ENCODE measurements around the gene ROGDI. TPM values are rescaled to one million over a fixed set of nuclear protein-coding genes. Genes with fewer than 3 reads are reported as not detected.

The ROGDI gene
- total and polyA plus RNA-seq, 10 of the 15 experiments (the other 5 are each of a cell fraction or from before 2014, with no cell fraction given), result 0.40 to 23.5 (median 12.3) TPM

DNA sequence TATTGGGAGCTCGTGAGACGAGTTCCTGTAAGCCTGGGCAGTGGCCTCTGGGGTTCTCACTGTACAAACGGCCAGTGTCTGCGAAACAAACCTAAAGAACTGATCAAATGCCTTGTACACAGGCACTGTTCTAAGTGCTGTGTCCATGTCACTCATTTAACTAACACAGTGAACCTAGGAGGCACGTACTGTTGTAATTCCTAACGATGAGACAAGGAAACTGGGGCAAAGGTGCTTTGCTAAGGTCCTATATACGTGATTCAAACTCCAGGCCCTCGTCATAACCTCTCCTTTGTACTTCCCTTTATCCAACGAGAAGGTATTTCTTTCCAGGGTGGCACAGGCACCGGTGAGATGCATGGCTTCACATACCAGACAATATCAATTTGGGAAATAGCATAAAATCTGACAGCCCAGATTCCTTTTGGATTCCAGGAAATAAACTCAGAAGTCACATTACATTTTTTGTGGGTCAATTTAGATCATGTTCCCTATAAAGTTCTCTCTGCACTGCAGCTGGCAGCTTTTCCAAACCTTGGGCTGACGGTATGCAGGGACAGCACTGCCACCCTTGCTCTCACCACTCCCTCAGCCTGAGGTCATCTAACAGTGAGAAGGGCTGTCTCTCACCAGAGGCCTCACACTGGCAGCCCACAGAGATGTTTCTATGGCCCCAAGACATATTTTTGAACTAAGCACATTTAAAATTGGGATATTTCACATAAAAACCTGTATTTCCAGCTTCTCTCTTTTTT is 26.3 kb upstream of the ROGDI start:
- RAD21 ChIA-PET (ENCODE audit: unreplicated experiment), result no interaction called here
- Histone ChIP-seq H3K27me3 (replicated peaks in 1 of 2; ENCODE audit: control insufficient read depth in 2 of 2, insufficient read depth in 2 of 2, low read length in 1 of 2) (no peaks in the 10 kb centered on the region), H3K4me3 (no peak overlapping the region), H3K4me2 (ENCODE audit: control insufficient read depth, insufficient read depth) (no peak overlapping the region), H3K79me2 (ENCODE audit: control insufficient read depth, insufficient read depth, low read length) (no peaks in the 10 kb centered on the region), H2AFZ (ENCODE audit: control insufficient read depth, low read depth, low read length) (no peak overlapping the region), H3K9me3 (replicated peaks; ENCODE audit: control insufficient read depth, insufficient read depth, low read length) (no peaks in the 10 kb centered on the region), H3K9ac (ENCODE audit: control insufficient read depth, insufficient read depth, low read length) (no peak overlapping the region), H3K4me1 (ENCODE audit: control insufficient read depth, insufficient read depth, low read length) (peaks cover 5% of the 10 kb centered on the region; the same call in 1 of the 2 replicates), H3K27ac (ENCODE audit: control insufficient read depth, insufficient read depth) (no peak overlapping the region), H3K36me3 (ENCODE audit: control insufficient read depth in 2 of 2, insufficient read depth in 2 of 2, low read length in 1 of 2) (peaks cover 36 to 47% of the 10 kb centered on the region in 2 experiments), H4K20me1 (ENCODE audit: control insufficient read depth, insufficient read depth) (0 out of 2 replicates have a peak, but pooled peaks cover 2% of the 10 kb centered on the region)
- no peak for FAIRE-seq
- ATAC-seq, result no peak
- SMC1A ChIA-PET (ENCODE audit: uncharacterized antibody, unreplicated experiment), result no interaction called here
- DNase-seq (ENCODE audit: low read depth, low spot score), result no peak
- CTCF ChIA-PET, result interaction anchor here (0.7 kb wide), 1 partner anchor 9 kb away, joined by 4 read pairs; no protein-coding TSS in a partner anchor
- intact Hi-C loops (cut with micrococcal nuclease; ENCODE audit: unreplicated experiment), result no loop called here
- in situ Hi-C loops (cut with MboI), result no loop called here
- 94% methylated on average over 11 of the region's 11 CpGs for WGBS (ENCODE audit: insufficient coverage, insufficient replicate concordance, low lambda C conversion rate, missing lambda C conversion rate)
- POLR2A ChIA-PET, result no interaction called here
- no TSS peak for BruUV-seq (replicated peaks)
- no peak for TF ChIP-seq CREM (IDR thresholded peaks at IDR 0.05; ENCODE audit: low read depth)
- TF ChIP-seq, protein P1, sequence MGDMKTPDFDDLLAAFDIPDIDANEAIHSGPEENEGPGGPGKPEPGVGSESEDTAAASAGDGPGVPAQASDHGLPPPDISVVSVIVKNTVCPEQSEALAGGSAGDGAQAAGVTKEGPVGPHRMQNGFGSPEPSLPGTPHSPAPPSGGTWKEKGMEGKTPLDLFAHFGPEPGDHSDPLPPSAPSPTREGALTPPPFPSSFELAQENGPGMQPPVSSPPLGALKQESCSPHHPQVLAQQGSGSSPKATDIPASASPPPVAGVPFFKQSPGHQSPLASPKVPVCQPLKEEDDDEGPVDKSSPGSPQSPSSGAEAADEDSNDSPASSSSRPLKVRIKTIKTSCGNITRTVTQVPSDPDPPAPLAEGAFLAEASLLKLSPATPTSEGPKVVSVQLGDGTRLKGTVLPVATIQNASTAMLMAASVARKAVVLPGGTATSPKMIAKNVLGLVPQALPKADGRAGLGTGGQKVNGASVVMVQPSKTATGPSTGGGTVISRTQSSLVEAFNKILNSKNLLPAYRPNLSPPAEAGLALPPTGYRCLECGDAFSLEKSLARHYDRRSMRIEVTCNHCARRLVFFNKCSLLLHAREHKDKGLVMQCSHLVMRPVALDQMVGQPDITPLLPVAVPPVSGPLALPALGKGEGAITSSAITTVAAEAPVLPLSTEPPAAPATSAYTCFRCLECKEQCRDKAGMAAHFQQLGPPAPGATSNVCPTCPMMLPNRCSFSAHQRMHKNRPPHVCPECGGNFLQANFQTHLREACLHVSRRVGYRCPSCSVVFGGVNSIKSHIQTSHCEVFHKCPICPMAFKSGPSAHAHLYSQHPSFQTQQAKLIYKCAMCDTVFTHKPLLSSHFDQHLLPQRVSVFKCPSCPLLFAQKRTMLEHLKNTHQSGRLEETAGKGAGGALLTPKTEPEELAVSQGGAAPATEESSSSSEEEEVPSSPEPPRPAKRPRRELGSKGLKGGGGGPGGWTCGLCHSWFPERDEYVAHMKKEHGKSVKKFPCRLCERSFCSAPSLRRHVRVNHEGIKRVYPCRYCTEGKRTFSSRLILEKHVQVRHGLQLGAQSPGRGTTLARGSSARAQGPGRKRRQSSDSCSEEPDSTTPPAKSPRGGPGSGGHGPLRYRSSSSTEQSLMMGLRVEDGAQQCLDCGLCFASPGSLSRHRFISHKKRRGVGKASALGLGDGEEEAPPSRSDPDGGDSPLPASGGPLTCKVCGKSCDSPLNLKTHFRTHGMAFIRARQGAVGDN (IDR thresholded peaks at IDR 0.05), result no peak
- TF ChIP-seq SREBF1 (IDR thresholded peaks at IDR 0.05; ENCODE audit: low read length), result no peak
- TF ChIP-seq ZNF622 (IDR thresholded peaks at IDR 0.05), result no peak
- TF ChIP-seq NBN (IDR thresholded peaks at IDR 0.05), result no peak
- TF ChIP-seq MTA3 (IDR thresholded peaks at IDR 0.05; ENCODE audit: borderline replicate concordance, low read length), result no peak
- TF ChIP-seq, protein P2, sequence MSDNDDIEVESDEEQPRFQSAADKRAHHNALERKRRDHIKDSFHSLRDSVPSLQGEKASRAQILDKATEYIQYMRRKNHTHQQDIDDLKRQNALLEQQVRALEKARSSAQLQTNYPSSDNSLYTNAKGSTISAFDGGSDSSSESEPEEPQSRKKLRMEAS (IDR thresholded peaks at IDR 0.05; ENCODE audit: low read depth, low read length), result no peak
- TF ChIP-seq TCF12 (IDR thresholded peaks at IDR 0.05; ENCODE audit: low read depth, low read length), result no peak
